ENCODE data around the gene DGKI. TPM values are rescaled to one million over a fixed set of nuclear protein-coding genes. Genes with fewer than 3 reads are reported as not detected.
"Not testable (repeated sequence)": the region's sequence is repeated elsewhere in the genome, so short reads cannot be mapped to it uniquely, and the experiment has no call there.

The DGKI gene
- polyA plus RNA-seq, 4 donors: 1.5 to 2.0 (median 1.7) TPM

DNA sequence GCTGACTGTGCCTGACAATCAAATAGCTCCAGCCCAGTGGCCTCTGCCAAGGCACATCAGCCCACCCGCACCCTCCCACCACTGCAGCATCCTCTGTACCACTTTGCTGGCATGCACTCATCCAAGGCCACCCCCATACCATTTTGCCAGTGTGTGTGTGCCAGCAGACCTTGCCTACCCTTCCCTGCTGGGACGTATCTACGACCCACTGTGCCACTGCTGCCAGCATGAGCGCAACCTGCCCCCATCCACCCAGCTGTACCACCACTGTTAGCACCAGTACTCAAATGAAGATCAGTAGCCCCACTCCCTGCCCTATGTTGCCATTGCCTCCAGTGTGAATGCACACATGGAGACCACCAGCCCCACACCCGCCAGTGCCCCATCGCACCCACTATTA, 353.9 kb downstream of the DGKI start:
- no peak for DNase-seq (ENCODE audit: low read depth in 4 of 4, low spot score in 2 of 4)

DNA sequence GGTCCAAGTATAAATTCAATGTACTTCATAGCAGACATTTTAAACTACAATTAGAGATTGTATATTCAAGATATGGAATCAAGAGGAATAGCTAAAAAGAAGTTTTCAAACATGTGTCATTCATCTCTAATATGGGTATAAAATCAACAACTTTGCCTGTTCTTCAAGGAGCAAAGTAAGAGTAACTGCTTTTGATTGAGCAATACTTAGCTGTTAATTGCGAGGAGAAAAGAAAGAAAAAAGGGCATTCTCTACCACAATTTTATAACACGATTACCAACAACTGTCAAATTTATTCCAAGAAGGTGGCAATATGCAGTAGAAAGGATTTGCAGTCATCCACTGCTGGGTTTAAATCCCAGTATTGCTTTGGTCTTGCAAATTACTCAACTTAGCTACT, 356.9 kb downstream of the DGKI start:
- DNase-seq (ENCODE audit: low read depth in 4 of 4, low spot score in 2 of 4): no peak

DNA sequence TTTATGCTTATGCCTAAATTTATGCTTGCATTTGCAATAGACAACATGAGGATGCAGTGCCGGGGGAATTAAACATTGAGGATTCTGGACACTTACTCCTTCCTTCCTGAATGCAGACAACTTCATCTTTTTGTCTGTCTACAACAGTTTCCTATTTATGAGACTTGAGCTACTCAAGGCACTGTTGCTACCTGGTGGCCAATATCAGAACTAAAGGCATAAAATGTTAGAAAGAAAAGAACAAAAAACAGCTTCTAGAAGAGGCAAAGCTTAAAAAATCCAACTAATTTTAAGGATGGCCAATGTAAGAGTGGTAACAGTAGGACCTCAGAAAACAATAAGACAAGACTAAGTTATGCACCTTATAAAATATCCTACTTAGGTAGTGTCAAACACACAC, 358.7 kb downstream of the DGKI start:
- no peak for DNase-seq (ENCODE audit: low read depth in 4 of 4, low spot score in 2 of 4)

DNA sequence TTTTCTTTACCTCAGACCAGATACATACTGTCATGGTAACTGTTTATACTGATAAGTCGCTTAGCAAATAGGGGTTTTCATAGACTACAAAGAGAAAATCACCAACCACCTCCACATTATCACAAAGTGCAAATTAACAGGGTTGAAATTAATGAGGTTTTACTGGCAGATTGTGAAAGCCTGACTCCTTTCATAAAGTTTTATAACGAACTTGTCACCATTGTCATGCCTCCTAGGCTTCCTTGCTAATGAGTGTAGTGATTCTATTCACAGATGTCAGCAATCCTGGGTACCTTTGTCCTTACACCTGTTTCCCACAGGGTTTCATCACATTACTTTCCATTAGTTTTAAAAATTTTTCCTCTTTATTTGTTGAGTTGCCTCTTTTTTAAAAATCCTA, 361.0 kb downstream of the DGKI start:
- no peak for DNase-seq (ENCODE audit: low read depth in 4 of 4, low spot score in 2 of 4)

DNA sequence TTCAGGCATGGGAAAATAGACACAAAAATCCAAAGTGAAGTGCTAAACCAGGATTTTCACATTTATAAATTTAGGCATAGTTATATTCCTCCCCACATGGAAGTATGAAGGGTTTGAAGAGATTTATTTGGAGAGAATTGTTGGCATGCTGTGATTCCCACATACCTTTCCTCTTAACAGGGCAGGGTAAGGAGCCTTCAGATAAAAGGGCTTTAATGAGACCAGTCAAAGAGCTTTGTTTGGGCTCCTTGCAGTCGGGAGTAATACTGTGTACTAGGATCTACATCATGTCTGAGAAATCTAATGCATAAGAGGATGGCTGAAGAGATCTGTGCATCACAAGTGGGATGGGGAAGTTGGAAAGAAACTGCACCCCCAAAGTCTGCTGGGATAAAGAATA, 362.4 kb downstream of the DGKI start:
- no peak for DNase-seq (ENCODE audit: low read depth in 4 of 4, low spot score in 2 of 4)

DNA sequence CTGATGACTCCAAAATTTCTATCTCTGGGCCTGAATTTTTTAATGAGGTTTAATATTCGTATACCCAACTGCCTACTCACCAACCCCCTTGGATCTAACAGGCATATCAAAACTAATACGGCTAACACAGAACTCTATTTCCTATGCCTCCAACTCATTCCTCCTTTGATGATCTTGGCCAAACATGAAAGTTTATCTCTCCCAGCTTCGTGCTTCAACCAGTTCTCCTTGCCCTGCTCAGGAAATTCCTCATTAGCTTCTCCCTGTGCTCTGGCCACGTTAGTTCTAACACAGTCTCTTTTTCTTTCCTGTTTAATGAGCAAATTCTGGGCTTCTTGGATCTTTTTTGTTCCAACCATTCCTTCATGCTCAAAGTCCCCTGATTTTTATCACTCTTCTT, 364.3 kb downstream of the DGKI start:
- no peak for DNase-seq (ENCODE audit: low read depth in 4 of 4, low spot score in 2 of 4)

DNA sequence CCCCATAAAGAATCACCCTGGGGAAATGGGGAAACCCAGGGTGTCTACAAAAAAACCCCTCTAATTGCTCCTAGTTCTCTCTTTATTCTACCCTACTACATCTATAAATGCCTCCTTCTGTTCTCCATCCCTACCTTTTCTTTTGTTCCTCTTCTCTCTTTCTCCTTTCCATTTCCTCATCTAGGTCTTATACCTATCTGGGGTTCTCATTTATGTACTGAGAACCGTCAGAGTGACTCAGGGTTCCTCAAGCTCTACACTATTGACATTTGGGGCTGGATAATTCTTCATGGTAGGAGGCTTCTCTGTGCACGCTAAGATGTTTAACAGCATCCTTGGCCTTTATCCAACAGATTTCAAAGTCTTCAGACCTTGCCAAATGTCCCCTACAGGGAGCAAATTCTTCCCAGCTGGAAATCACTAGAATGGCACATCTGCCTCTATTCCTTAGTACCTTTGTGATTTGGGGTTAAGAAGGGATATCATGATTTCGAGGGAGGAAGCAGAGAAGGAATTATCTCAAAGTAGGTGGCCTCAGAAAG, 365.9 kb downstream of the DGKI start:
- DNase-seq (ENCODE audit: low read depth in 4 of 4, low spot score in 2 of 4): no peak

GRCh38 chr7:137480401-137480800, 366.4 kb downstream of the DGKI start:
- no peak for DNase-seq (ENCODE audit: low read depth in 4 of 4, low spot score in 2 of 4)

DNA sequence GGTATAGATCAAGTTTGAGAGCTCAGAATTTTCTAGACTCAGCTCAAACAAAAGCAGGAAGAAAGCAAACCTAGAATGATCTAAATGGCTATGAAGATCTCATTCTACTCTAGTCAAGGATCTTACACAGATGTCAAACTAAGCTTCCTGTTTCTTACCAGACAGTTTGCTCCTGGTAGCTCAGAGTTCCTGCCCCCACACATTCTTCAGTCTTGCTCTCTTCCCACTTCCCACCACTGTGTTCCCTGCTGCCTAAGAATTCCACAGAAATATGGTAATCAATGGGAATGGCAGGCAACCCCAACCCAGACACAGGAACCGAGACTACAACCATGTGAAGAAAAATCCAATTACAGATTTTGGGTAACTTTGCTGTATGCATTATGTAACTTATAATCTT, 369.8 kb downstream of the DGKI start:
- DNase-seq (ENCODE audit: low read depth in 4 of 4, low spot score in 2 of 4): no peak

- DNase-seq (ENCODE audit: low read depth in 4 of 4, low spot score in 2 of 4): no peak
Measured at GRCh38 chr7:137475966-137476365, 370.8 kb downstream of the DGKI start.

- DNase-seq (ENCODE audit: low read depth in 4 of 4, low spot score in 2 of 4): no peak
Measured at GRCh38 chr7:137474540-137475026, 372.2 kb downstream of the DGKI start.

- DNase-seq (ENCODE audit: low read depth in 4 of 4, low spot score in 2 of 4): no peak
Measured at GRCh38 chr7:137471128-137471527, 375.6 kb downstream of the DGKI start.

- DNase-seq (ENCODE audit: low read depth in 4 of 4, low spot score in 2 of 4): no peak
Measured at GRCh38 chr7:137469858-137470257, 376.9 kb downstream of the DGKI start.

GRCh38 chr7:137469191-137469811, 377.5 kb downstream of the DGKI start:
- no peak for DNase-seq (ENCODE audit: low read depth in 4 of 4, low spot score in 2 of 4)

- DNase-seq (ENCODE audit: low read depth in 4 of 4, low spot score in 2 of 4): no peak
Measured at GRCh38 chr7:137462847-137463246, 383.9 kb downstream of the DGKI start.

DNA sequence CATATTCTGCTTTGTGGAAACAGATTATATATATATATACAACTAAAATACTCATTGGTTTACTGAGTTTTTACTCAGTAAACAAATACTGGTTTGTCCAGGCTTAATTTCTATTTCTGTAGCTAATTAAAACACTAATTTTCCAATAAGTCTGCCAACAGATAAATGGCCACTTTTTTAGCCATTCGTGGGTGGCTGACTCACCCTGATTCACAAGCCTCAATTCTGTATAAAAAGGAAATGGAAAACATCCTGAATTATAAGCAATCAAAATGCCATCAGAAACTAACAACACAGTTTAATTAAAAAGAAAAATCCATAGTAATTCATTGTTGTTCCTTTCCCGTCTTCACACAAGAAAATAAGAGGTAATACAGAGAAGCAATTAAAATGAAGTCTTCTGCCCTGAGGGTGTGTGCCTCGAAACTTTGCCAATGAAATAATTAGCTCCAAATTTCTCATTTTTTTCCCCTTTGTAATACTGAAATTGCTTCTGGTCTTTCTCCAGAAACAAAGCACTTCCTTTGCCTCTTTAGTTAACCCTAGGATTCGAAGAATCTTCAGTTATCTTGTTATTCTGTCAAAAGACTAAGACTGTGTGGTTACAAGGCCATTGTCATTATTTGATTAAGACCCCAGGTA, 384.6 kb downstream of the DGKI start:
- no peak for DNase-seq (ENCODE audit: low read depth in 4 of 4, low spot score in 2 of 4)

DNA sequence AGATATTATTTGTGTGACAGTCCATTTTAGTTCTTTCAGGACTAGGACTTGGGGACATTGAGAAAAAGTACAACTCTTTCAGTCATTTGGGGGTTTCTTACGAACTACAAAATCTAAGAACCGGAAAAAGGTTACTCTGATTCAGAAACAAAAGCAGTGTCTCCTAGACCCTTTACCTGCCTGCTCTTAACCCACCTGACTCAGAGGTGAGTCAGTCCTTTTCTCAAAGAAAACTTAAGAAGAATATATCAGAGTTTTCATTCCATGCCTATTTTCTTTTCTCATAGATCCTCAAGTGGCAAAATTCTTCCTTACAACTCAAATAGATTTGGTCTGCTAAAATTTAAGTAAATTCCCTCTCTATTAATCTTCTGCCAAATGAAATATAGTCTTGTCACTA, 388.4 kb downstream of the DGKI start:
- no peak for DNase-seq (ENCODE audit: low read depth in 4 of 4, low spot score in 2 of 4)

- DNase-seq (ENCODE audit: low read depth in 4 of 4, low spot score in 2 of 4): peak in 1 of 4 donors; percentile 29
Measured at GRCh38 chr7:137454767-137455166, 392.0 kb downstream of the DGKI start.

- peak in 1 of 4 donors; percentile 56 for DNase-seq (ENCODE audit: low read depth in 4 of 4, low spot score in 2 of 4)
Measured at GRCh38 chr7:137454246-137454724, 392.5 kb downstream of the DGKI start.

- no peak for DNase-seq (ENCODE audit: low read depth in 4 of 4, low spot score in 2 of 4)
Measured at GRCh38 chr7:137453356-137453755, 393.4 kb downstream of the DGKI start.

DNA sequence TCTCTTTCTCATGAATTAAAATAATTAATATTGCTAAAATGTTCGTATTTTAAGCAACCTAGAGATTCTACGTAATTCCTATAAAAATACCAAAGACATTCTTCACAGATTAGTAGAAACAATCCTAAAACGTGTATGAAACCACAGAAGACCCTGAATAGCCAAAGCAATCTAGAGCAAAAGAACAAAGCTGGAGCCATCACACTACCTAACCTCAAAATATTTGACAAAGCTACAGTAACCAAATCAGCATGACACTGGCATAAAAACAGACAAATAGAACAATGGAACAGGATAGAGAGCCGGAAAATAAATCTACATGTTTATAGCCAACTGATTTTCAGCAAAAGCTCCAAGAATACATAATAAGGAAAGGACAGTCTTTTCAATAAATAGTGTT, 397.8 kb downstream of the DGKI start:
- DNase-seq (ENCODE audit: low read depth in 4 of 4, low spot score in 2 of 4): no peak

DNA sequence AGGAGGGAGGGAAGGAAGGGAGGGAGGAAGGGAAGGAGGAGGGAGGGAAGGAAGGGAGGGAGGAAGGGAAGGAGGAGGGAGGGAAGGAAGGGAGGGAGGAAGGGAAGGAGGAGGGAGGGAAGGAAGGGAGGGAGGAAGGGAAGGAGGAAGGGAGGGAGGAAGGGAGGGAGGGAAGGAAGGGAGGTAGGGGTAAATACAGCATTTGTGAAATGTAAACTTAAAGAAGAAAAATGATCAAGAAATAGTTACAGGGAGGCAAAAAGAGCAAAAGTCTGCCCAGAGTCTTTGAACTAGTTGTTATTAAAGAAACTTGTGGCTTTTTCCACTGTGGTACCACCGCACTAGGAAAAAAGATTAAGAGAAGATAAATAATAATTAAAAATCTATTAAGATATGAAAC, 398.2 kb downstream of the DGKI start:
- not testable (repeated sequence) for DNase-seq (ENCODE audit: low read depth in 4 of 4, low spot score in 2 of 4)
